Central memory CD8-positive, alpha-beta T cell (primary cell): ENCODE measurements around the gene CCDC184.

ENCODE experiments used
- ATAC-seq: fragments of 150-1000 bp; cut with Tn5 transposase; replicated peaks from 2 replicates; pipeline ENCODE4 v1.10.0; 2022; ENCODE audit warnings: mild to moderate bottlenecking, moderate FRiP score, moderate number of reproducible peaks; ENCODE audit not compliant: poor library complexity, severe bottlenecking; ENCODE audit errors: extremely low read depth
- DNase-seq, 2 donors: peaks; one replicate each; pipeline ENCODE4 v3.0.0; 2021; ENCODE audit warnings: low spot score in 2 of 2
- H3K27ac Mint-ChIP-seq: one replicate; pipeline ENCODE4 v1.8.0; 2022; ENCODE audit warnings: low read depth, mild to moderate bottlenecking, moderate library complexity, mixed read lengths
- H3K27me3 Mint-ChIP-seq: one replicate; pipeline ENCODE4 v1.8.0; 2022; ENCODE audit warnings: mixed read lengths
- H3K36me3 Mint-ChIP-seq: one replicate; pipeline ENCODE4 v1.8.0; 2022; ENCODE audit warnings: mild to moderate bottlenecking, moderate library complexity, mixed read lengths; ENCODE audit not compliant: insufficient read depth
- H3K4me1 Mint-ChIP-seq: one replicate; pipeline ENCODE4 v1.8.0; 2022; ENCODE audit warnings: mixed read lengths
- H3K4me3 Mint-ChIP-seq: one replicate; pipeline ENCODE4 v1.8.0; 2022; ENCODE audit warnings: mild to moderate bottlenecking, moderate library complexity, mixed read lengths
- H3K9me3 Mint-ChIP-seq: one replicate; pipeline ENCODE4 v1.8.0; 2022; ENCODE audit warnings: mixed read lengths

CCDC184 gene

DNA sequence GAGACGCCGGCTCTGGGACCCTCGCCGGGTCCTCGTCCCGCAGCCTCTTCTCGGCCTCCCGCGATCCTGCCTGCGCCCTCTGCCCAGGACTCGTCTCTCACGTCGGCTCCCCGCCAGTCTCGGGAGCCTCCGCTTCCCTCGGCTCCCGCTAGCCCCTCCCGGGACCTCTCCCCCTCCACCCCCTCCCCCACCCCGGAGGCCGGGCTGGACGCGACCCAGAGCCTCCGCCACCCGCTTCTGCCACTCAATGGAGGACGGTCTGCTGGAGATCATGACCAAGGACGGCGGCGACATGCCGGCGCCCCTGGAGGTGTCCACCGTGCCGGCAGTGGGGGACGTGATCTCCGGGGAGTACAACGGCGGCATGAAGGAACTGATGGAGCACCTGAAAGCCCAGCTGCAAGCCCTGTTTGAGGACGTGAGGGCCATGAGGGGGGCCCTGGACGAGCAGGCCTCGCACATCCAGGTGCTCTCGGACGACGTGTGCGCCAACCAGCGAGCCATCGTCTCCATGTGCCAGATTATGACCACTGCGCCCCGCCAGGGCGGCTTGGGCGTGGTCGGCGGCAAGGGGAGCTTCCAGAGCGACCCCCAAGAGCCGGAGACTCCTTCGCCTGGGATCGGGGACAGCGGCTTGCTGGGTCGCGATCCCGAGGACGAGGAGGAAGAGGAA lies 568 bp downstream of the CCDC184 start:
- peak overlapping the region; percentile 89 for H3K27ac Mint-ChIP-seq
- H3K27me3 Mint-ChIP-seq: peaks cover 46% of the 10 kb centered on the region
- peaks cover 2% of the 10 kb centered on the region for H3K36me3 Mint-ChIP-seq
- DNase-seq (no peak), ATAC-seq (peak; percentile 13)
- peaks cover 15% of the 10 kb centered on the region for H3K4me1 Mint-ChIP-seq
- no peaks in the 10 kb centered on the region for H3K9me3 Mint-ChIP-seq
- H3K4me3 Mint-ChIP-seq: peak overlapping the region; percentile 89

DNA sequence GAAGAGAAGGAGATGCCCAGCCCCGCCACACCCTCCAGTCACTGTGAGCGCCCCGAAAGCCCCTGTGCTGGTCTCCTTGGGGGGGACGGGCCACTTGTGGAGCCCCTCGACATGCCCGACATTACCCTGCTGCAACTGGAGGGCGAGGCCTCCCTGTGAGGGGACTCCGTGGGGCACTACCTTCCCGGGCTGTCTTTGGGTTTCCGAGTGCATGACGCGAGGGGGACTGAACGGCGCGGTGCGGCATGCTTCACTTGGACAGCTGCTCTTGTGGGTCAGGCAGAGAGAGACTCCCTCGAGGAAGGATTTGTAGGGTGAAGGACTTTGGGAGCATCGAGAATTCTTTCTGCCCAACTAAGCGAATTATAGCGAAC lies 1.1 kb downstream of the CCDC184 start:
- ATAC-seq (no peak), DNase-seq (no peak)
- Mint-ChIP-seq H3K36me3 (peaks cover 2% of the 10 kb centered on the region), H3K4me3 (peak overlapping the region; percentile 89), H3K4me1 (peaks cover 15% of the 10 kb centered on the region), H3K9me3 (no peaks in the 10 kb centered on the region), H3K27me3 (peaks cover 41% of the 10 kb centered on the region), H3K27ac (no peak overlapping the region)

DNA sequence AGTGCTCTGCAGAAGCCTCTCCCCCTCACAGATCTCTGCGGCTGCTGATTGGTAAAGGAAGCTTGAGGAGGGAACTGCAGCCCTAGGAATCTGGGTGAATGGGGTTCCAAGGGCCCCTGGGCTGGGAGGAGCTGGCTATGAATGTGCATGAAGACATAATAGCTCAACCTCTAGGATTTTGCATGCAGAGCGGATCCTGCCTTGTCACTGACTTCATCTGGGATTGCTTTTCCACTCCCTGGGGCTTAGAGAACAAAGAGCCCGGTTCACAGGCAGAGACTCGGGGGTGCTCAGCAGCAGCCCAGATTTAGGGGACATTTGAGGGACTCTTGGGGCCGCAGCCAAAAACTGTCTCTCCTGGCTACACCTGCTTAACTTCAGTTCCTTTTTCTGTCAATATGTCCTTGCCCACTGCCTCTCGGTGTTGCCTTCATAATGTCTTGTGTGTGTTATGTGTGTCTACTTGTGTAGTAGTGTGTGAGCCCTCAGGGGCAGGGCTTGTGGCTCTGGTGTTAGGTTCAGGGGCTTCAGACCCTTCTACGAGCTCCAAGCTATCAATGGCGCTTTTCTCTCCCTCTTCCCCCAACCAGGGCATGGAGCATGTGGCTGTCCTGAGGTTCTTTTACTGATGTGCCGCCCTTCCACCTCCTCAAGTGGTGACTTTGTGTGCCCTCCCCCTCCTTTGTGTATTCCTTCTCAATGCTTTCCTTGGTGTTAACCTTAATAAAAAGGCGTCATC lies 1.9 kb downstream of the CCDC184 start:
- Mint-ChIP-seq H3K4me3 (peak overlapping the region; percentile 89), H3K27me3 (peaks cover 39% of the 10 kb centered on the region), H3K27ac (no peak overlapping the region), H3K9me3 (no peaks in the 10 kb centered on the region), H3K4me1 (peaks cover 15% of the 10 kb centered on the region), H3K36me3 (peaks cover 2% of the 10 kb centered on the region)
- no peak for DNase-seq
- no peak for ATAC-seq

DNA sequence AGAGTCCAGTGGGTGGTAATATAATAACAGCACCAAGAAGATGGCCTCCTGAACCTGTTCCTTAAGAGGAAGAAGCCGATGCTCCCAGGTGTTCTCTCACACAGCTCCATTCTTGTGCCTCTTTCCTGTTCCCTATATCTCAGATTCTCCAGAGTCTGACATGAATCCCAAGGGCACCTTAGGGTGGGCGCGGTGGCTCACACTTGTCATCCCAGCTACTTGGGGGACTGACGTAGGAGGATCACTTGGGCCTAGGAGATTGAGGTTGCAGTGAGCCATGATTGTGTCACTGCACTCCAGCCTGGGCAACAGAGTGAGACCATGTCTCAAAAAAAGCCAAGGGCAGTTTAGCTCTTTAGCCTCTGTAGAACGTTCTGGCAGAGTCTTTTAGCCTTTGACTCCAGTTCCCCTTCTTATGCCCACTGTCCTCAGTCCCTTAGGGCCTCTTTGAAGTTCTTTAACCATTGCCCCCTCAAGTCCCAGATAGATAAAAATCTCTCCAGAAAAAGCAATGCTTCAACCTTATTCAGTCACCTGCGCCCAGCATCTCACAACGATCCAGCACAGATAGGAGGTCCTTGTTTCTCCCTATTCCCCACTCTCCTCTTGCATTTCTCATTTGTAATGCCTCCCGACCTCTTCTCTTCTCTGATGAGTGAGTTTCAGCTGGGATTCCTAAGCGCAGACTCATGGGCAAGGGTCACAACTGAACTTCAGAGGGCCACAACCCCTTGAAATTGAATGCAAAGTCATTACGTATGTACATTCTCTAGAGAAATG lies 4.7 kb downstream of the CCDC184 start:
- DNase-seq: no peak
- H3K27ac Mint-ChIP-seq: no peak overlapping the region
- peaks cover 2% of the 10 kb centered on the region for H3K36me3 Mint-ChIP-seq
- no peak for ATAC-seq
- no peaks in the 10 kb centered on the region for H3K9me3 Mint-ChIP-seq
- peaks cover 4% of the 10 kb centered on the region for H3K4me1 Mint-ChIP-seq
- peaks cover 46% of the 10 kb centered on the region for H3K27me3 Mint-ChIP-seq
- no peak overlapping the region for H3K4me3 Mint-ChIP-seq

DNA sequence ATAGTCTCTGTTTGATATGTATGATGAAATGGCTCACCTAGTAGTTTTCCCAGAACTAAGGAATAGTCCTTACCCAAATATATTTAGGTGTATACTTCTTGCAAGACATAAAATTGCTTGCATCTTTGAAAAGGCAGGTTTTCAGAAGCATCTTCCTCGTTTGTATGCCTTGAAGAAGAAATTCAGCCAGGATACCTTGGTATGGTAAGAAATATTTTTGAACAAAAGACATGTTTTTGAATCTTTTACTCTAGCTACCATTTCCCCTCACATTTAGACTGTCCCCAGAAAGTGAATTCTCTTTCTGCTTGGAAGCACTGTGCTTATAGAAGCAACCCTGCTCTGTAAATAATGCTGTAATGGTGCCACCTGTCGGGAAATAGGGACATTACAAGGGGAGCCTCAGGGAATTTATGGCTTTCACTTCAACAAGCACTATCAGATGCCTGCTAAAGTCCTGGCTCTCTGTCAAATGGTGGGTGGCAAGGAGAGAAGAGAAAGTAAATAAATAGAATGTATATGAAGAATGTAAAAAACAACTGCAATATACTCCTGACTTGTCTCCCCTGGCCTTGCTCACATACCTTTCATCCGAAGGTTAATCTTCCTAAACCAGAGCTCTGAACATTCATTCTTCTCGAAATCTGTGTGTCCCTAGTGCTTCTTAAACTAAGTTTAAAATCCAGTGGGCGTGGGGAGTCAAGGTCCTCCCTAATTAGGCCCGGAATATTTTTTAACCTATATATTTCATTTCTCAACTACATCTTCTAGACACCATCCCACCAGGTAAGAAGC lies 6.1 kb downstream of the CCDC184 start:
- peaks cover 56% of the 10 kb centered on the region for H3K27me3 Mint-ChIP-seq
- ATAC-seq (no peak), DNase-seq (peak; percentile 53 to 58)
- no peaks in the 10 kb centered on the region for H3K4me1 Mint-ChIP-seq
- no peaks in the 10 kb centered on the region for H3K9me3 Mint-ChIP-seq
- H3K27ac Mint-ChIP-seq: no peak overlapping the region
- H3K36me3 Mint-ChIP-seq: no peaks in the 10 kb centered on the region
- no peak overlapping the region for H3K4me3 Mint-ChIP-seq

DNA sequence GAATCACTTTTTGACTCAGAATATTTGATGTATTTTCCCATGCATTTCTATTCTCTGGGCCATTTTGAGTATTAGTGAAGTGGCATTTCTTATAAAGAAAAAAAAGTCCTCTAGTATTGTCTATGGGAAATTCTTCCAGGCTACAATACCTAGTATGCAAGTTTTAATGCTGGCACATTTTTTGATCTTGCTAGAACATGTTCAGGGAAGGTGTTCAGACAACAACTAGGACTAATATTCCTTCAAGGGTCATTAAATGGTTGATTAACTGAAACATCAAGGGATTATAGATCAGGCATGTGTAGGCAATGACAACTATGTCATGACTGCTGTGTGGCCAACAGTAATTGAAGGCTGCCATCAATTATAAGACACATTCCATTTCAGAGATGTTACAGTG lies 7.7 kb downstream of the CCDC184 start:
- Mint-ChIP-seq H3K4me1 (no peaks in the 10 kb centered on the region), H3K4me3 (no peak overlapping the region), H3K27me3 (peaks cover 47% of the 10 kb centered on the region), H3K27ac (no peak overlapping the region), H3K9me3 (no peaks in the 10 kb centered on the region), H3K36me3 (peaks cover 2% of the 10 kb centered on the region)
- DNase-seq: no peak
- ATAC-seq: no peak

DNA sequence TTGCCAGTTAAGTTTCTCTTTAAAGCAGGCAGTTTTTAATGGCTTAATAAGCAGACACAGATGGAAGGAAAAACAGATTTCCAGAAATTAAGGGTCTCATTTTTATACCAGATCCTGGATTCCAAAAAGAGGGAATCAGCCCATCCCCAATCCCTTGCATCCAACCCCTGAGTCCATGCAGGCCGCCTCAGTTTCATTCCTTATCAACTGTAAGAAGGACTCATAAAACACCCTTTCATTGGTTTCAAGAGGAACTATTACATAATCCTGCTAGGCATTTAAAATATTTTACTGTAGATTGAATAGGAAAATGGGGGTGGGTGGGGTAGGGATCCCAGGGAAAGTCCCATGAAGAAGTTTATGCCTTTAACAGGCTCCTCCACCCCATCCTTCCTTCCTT lies 9.4 kb downstream of the CCDC184 start:
- no peak for DNase-seq
- Mint-ChIP-seq H3K4me1 (peaks cover 7% of the 10 kb centered on the region), H3K27me3 (peaks cover 45% of the 10 kb centered on the region), H3K36me3 (peaks cover 3% of the 10 kb centered on the region), H3K9me3 (no peaks in the 10 kb centered on the region), H3K27ac (no peak overlapping the region), H3K4me3 (no peak overlapping the region)
- no peak for ATAC-seq

DNA sequence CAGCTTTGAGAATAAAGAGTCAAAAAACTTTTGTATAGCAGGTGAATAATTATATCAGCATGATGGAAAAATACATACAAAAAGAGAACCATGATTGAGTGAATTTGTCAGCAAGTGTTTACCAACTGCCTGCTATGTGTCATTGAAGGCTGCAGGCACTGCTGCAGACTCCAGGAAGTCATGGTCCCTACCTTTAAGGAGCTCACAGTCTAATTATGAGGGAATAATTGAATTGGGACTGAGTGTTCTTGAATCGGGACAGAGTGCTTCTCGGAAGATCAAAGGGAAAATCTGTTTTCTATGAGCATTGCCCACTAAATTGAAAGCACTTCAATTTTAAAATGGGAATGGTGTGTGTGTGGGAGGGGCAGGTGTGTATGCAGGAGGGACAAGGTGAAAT lies 10.2 kb downstream of the CCDC184 start:
- ATAC-seq (no peak), DNase-seq (no peak)
- Mint-ChIP-seq H3K36me3 (peaks cover 9% of the 10 kb centered on the region), H3K4me3 (no peak overlapping the region), H3K27me3 (peaks cover 45% of the 10 kb centered on the region), H3K4me1 (peaks cover 7% of the 10 kb centered on the region), H3K9me3 (no peaks in the 10 kb centered on the region), H3K27ac (no peak overlapping the region)

DNA sequence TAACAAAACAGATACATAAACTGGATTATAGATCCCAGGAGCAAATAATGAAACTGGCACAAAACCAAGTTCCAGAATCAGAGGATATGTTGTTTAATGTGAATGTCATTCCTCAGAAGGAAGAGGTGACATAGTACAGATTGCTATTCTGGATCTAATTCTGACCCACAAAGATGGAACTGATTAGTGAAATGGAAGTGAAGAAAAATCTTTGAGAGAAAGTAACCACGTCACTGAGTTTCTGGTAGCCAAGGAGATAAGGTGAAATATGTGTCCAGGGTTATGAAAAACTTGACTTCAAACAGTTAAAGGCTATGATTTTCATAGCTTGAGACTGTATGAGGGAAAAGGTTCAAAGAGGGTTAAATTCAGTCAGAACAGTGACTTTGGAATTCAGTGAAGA lies 11.4 kb downstream of the CCDC184 start:
- no peak overlapping the region for H3K27ac Mint-ChIP-seq
- DNase-seq (no peak), ATAC-seq (no peak)
- no peak overlapping the region for H3K4me3 Mint-ChIP-seq
- no peaks in the 10 kb centered on the region for H3K9me3 Mint-ChIP-seq
- H3K36me3 Mint-ChIP-seq: peaks cover 9% of the 10 kb centered on the region
- H3K4me1 Mint-ChIP-seq: peaks cover 15% of the 10 kb centered on the region
- peaks cover 44% of the 10 kb centered on the region for H3K27me3 Mint-ChIP-seq

DNA sequence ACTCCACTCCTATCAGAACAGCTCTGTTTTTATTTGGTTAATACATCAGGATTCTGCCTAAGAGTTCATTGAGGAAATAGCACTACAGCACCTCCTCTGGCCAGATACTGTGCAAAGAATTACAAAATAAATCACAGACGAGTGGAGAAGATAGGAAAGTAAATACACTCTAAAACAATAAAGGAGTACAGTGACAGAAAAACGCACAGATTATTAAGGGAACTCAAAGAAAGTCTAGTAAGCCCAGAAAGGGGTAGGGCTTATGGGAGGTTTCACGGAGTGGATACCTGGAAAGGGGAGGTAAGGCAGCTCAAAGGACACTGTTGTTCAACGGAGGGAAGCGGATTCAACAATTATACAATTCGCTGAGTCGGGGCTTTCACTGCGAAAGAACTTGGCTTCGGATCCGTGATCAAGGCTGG lies 14.1 kb downstream of the CCDC184 start:
- Mint-ChIP-seq H3K27me3 (peaks cover 23% of the 10 kb centered on the region), H3K36me3 (peaks cover 9% of the 10 kb centered on the region), H3K4me3 (peak overlapping the region; percentile 83), H3K9me3 (peaks cover 15% of the 10 kb centered on the region), H3K4me1 (peaks cover 37% of the 10 kb centered on the region), H3K27ac (peak overlapping the region; percentile 99)
- no peak for DNase-seq
- ATAC-seq: peak; percentile 69

DNA sequence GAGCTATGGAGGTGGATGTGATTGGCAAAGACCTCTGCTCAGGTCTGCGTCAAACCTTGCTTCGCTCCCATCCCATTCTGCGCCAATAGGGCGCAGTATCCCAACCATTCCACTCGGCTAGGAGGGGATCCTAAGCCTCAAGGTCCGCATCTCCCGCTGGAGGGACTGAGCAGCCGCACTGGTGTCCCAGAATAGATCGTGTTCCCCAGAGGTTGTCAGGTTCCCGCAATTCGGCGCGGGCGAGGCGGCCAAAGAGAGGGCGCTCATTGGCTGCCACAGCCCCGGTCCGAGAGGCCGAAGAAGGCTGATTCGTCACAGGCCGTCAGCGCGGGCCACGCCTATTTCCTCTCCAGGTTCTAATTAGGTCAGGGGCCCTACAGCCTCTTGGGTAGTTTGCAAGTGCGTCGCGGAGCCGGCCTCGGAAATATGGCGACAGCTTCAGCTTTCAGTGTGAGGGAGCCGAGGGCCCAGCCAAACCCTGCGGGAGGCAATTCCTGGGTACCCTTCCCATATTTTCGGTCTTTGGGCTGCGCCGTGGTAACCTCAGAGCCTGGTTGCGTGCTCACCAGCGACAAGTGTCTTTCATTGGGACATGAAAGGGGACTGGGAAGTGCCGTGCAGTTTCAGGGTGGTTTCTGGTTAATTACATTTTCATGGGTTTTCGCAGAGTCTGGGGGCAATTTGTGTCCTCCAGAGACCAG lies 14.7 kb downstream of the CCDC184 start:
- peak overlapping the region; percentile 83 for H3K4me3 Mint-ChIP-seq
- peak; percentile 75 to 83 for DNase-seq
- H3K27me3 Mint-ChIP-seq: peaks cover 21% of the 10 kb centered on the region
- ATAC-seq: peak; percentile 94
- peaks cover 43% of the 10 kb centered on the region for H3K4me1 Mint-ChIP-seq
- H3K36me3 Mint-ChIP-seq: peaks cover 9% of the 10 kb centered on the region
- peak overlapping the region; percentile 99 for H3K27ac Mint-ChIP-seq
- H3K9me3 Mint-ChIP-seq: peaks cover 21% of the 10 kb centered on the region

DNA sequence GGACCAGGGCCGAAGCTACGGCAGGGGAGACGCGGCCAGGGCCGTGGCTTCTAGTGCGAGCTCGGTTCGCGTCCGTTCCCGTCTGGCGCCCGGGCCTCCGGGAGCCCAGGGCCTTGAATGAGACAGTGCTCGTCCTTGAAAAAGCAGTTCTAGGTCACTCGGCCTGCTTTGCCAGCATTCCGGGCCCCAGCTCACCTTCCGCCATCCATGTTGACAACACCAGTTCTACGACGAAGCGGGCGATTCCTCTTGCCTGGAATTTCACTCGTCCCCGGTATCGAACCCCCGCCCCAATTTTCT lies 15.2 kb downstream of the CCDC184 start:
- no peak for DNase-seq

More for the DNA sequence above, 15.2 kb downstream of the CCDC184 start:
- Mint-ChIP-seq H3K27ac (peak overlapping the region; percentile 99), H3K36me3 (peaks cover 9% of the 10 kb centered on the region), H3K4me3 (peak overlapping the region; percentile 83), H3K9me3 (peaks cover 23% of the 10 kb centered on the region), H3K27me3 (peaks cover 16% of the 10 kb centered on the region), H3K4me1 (peaks cover 48% of the 10 kb centered on the region)
- peak; percentile 7 for ATAC-seq
